Naive thymus-derived CD4-positive, alpha-beta T cell (primary cell): ENCODE data around the gene OSBPL9. TPM values are rescaled to one million over a fixed set of nuclear protein-coding genes. Genes with fewer than 3 reads are reported as not detected.
"Not testable (repeated sequence)": the region's sequence is repeated elsewhere in the genome, so short reads cannot be mapped to it uniquely, and the experiment has no call there.

Source experiments
- ATAC-seq: fragments of 150-1000 bp; cut with Tn5 transposase; 2 replicates; pipeline ENCODE4 v1.10.0; 2021; ENCODE audit warnings: mild to moderate bottlenecking, moderate library complexity
- CTCF ChIA-PET: fragments of 350-600 bp; sonication (Branson Sonifier 250); formaldehyde crosslinking; loops from one replicate; lab custom pipeline; 2021; ENCODE audit warnings: antibody characterized with exemption; lab: Charles Lee
- POLR2A ChIA-PET: fragments of 350-600 bp; sonication (Branson Sonifier 250); formaldehyde crosslinking; loops from one replicate; lab custom pipeline; 2021; ENCODE audit warnings: antibody characterized with exemption, inconsistent platforms; lab: Charles Lee
- DNase-seq, 9 donors: peaks; one replicate each; pipeline versions ENCODE4 v3.0.0 to v3.0.0-alpha.2; 2020 to 2022; ENCODE audit warnings: mixed read lengths in 1 of 9
- H3K27ac ChIP-seq: one replicate; pipeline ENCODE4 v1.7.0; 2013; ENCODE audit warnings: mild to moderate bottlenecking, low read depth, low read length, moderate library complexity
- H3K27me3 ChIP-seq, 2 donors: one replicate each; pipeline ENCODE4 v1.7.0; 2013; ENCODE audit warnings: low read length in 2 of 2, mild to moderate bottlenecking in 2 of 2, moderate library complexity in 2 of 2; ENCODE audit not compliant: control insufficient read depth in 2 of 2, insufficient read depth in 2 of 2
- H3K36me3 ChIP-seq, 3 experiments: 1 replicate in 2 of 3; 2 replicates in 1 of 3; pipeline ENCODE4 v1.7.0; 2013; ENCODE audit warnings: low read length in 3 of 3, mild to moderate bottlenecking in 3 of 3, moderate library complexity in 1 of 3; ENCODE audit not compliant: insufficient read depth in 3 of 3, control insufficient read depth in 2 of 3
- H3K4me1 ChIP-seq, 2 donors: one replicate each; pipeline ENCODE4 v1.7.0; 2013; ENCODE audit warnings: low read length in 2 of 2, mild to moderate bottlenecking in 2 of 2, moderate library complexity in 1 of 2; ENCODE audit not compliant: control insufficient read depth in 2 of 2, insufficient read depth in 2 of 2
- H3K4me3 ChIP-seq: 2 replicates; pipeline ENCODE4 v1.7.0; 2013; ENCODE audit warnings: mild to moderate bottlenecking, low read length
- H3K9me3 ChIP-seq, 3 experiments: 1 replicate in 2 of 3; 2 replicates in 1 of 3; pipeline ENCODE4 v1.7.0; 2013; ENCODE audit warnings: low read length in 3 of 3; ENCODE audit not compliant: control insufficient read depth in 2 of 3
- H3K27ac Mint-ChIP-seq, 9 donors: one replicate each; pipeline ENCODE4 v1.8.0; 2020 to 2022; ENCODE audit warnings: mixed read lengths in 9 of 9, mild to moderate bottlenecking in 8 of 9, moderate library complexity in 5 of 9, inconsistent platforms in 2 of 9
- H3K27me3 Mint-ChIP-seq, 5 donors: one replicate each; pipeline ENCODE4 v1.8.0; 2021 to 2022; ENCODE audit warnings: mixed read lengths in 5 of 5, mild to moderate bottlenecking in 1 of 5
- H3K36me3 Mint-ChIP-seq, 5 donors: one replicate each; pipeline ENCODE4 v1.8.0; 2020 to 2022; ENCODE audit warnings: mixed read lengths in 5 of 5, mild to moderate bottlenecking in 3 of 5, inconsistent platforms in 1 of 5
- H3K4me1 Mint-ChIP-seq, 7 donors: one replicate each; pipeline ENCODE4 v1.8.0; 2020 to 2022; ENCODE audit warnings: mixed read lengths in 7 of 7, mild to moderate bottlenecking in 3 of 7, inconsistent platforms in 1 of 7
- H3K4me3 Mint-ChIP-seq, 10 donors: one replicate each; pipeline ENCODE4 v1.8.0; 2020 to 2022; ENCODE audit warnings: mild to moderate bottlenecking in 10 of 10, mixed read lengths in 10 of 10, moderate library complexity in 6 of 10, inconsistent platforms in 2 of 10
- H3K9me3 Mint-ChIP-seq, 11 donors: one replicate each; pipeline ENCODE4 v1.8.0; 2020 to 2022; ENCODE audit warnings: mixed read lengths in 11 of 11, mild to moderate bottlenecking in 4 of 11, inconsistent platforms in 1 of 11, moderate library complexity in 1 of 11
- intact Hi-C, 2 donors: fragments of 100-400 bp; cut with micrococcal nuclease; formaldehyde crosslinking; loops; one replicate each; pipeline ENCODE4 v1.15.1; 2023
- polyA plus RNA-seq, 2 donors: library from polyadenylated mRNA; unstranded; fragments of 300-500 nt; fragmentation: Illumina TruSeq; gene quantifications; one replicate each; pipeline ENCODE4 v1.2.3, GENCODE V29; 2021
- total RNA-seq, 6 experiments: library from RNA in 5 of 6; stranded (reverse) in 5 of 6; gene quantifications; 1 replicate in 5 of 6; 2 replicates in 1 of 6; pipeline ENCODE4 v1.2.3 and lab custom pipeline; 2021 to 2026

Gene OSBPL9
- total and polyA plus RNA-seq, 7 experiments from 2014 or later, result 44.5 to 63.2 (median 46.6) TPM

DNA sequence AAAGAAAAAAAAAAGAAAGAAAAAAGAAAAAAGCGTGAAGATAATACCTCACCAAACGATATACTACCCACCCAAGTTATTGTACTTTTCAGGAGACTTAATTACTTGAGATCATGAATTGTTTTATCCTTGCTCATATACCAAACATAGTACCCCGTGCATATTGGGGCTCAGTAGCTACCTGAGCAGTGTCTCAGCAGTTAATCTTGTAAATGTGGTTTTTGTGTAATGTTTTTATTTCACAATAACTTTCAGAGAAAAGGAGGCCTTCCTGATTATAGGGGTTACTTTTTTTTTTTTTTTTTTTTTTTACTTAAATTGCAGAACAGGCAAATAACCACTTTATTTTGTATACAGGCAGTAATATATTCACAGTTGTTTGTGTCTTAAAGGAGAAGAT lies 80.3 kb downstream of the OSBPL9 start:
- no peak overlapping the region for H3K4me3 ChIP-seq
- Mint-ChIP-seq H3K36me3 (peaks cover 0 to 14% (median 5%) of the 10 kb centered on the region in 5 donors), H3K9me3 (peaks cover 0 to 3% (median 0%) of the 10 kb centered on the region in 11 donors), H3K27me3 (peaks cover 0 to 3% (median 0%) of the 10 kb centered on the region in 5 donors), H3K27ac (no peak overlapping the region), H3K4me1 (peaks cover 0 to 22% (median 8%) of the 10 kb centered on the region in 7 donors), H3K4me3 (no peak overlapping the region)
- no peaks in the 10 kb centered on the region for H3K27me3 ChIP-seq
- intact Hi-C loops, result no loop called here
- H3K36me3 ChIP-seq, result no peaks in the 10 kb centered on the region
- POLR2A ChIA-PET, result no interaction called here
- no peak overlapping the region for H3K27ac ChIP-seq
- H3K4me1 ChIP-seq, result no peaks in the 10 kb centered on the region
- CTCF ChIA-PET, result no interaction called here
- H3K9me3 ChIP-seq, result no peaks in the 10 kb centered on the region
- DNase-seq (no peak), ATAC-seq (no peak)

DNA sequence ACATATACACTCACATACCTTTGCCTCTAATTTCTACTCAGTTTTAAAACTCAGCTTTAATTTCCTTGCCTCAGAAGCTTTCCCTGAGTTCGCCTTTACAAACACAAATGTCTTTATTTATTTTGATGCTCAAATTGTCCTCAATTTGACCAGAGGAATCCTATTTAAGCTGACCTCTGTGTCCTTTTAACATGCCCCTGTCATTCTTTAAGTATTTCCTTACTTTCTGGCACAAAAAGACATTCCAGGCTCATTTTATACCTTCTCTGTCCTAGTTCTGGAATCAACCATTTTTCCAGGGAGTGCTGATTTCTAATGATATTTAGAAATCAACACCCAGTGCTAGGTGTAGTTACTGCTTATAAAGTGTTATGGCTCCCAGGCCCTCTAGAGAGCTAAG lies 82.5 kb downstream of the OSBPL9 start:
- POLR2A ChIA-PET, result no interaction called here
- CTCF ChIA-PET, result no interaction called here
- intact Hi-C loops, result no loop called here
- Histone ChIP-seq H3K9me3 (no peaks in the 10 kb centered on the region), H3K36me3 (no peaks in the 10 kb centered on the region), H3K27ac (no peak overlapping the region), H3K4me3 (no peak overlapping the region), H3K27me3 (no peaks in the 10 kb centered on the region), H3K4me1 (no peaks in the 10 kb centered on the region)
- H3K4me1 Mint-ChIP-seq, result peaks cover 0 to 21% (median 13%) of the 10 kb centered on the region in 7 donors
- H3K27me3 Mint-ChIP-seq, result peaks cover 0 to 3% (median 0%) of the 10 kb centered on the region in 5 donors
- peaks cover 0 to 14% (median 5%) of the 10 kb centered on the region in 5 donors for H3K36me3 Mint-ChIP-seq
- no peak overlapping the region for H3K4me3 Mint-ChIP-seq
- no peak overlapping the region for H3K27ac Mint-ChIP-seq
- DNase-seq (no peak), ATAC-seq (no peak)
- H3K9me3 Mint-ChIP-seq, result peaks cover 0 to 4% (median 0%) of the 10 kb centered on the region in 11 donors

DNA sequence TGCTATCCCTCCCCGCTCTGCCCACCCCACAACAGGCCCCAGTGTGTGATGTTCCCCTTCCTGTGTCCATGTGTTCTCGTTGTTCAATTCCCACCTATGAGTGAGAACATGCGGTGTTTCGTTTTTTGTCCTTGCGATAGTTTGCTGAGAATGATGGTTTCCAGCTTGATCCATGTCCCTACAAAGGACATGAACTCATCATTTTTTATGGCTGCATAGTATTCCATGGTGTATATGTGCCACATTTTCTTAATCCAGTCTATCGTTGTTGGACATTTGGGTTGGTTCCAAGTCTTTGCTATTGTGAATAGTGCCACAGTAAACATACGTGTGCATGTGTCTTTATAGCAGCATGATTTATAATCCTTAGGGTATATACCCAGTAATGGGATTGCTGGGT lies 84.9 kb downstream of the OSBPL9 start:
- POLR2A ChIA-PET, H3K27me3 ChIP-seq, H3K9me3 ChIP-seq, H3K27me3 Mint-ChIP-seq, H3K4me1 ChIP-seq, H3K27ac Mint-ChIP-seq, ATAC-seq, H3K9me3 Mint-ChIP-seq, H3K27ac ChIP-seq, CTCF ChIA-PET, H3K4me3 ChIP-seq, intact Hi-C loops, H3K4me3 Mint-ChIP-seq, DNase-seq, H3K36me3 ChIP-seq: not testable (repeated sequence)
- Mint-ChIP-seq H3K36me3 (peaks cover 0 to 14% (median 5%) of the 10 kb centered on the region in 5 donors), H3K4me1 (peaks cover 0 to 14% (median 9%) of the 10 kb centered on the region in 7 donors)

DNA sequence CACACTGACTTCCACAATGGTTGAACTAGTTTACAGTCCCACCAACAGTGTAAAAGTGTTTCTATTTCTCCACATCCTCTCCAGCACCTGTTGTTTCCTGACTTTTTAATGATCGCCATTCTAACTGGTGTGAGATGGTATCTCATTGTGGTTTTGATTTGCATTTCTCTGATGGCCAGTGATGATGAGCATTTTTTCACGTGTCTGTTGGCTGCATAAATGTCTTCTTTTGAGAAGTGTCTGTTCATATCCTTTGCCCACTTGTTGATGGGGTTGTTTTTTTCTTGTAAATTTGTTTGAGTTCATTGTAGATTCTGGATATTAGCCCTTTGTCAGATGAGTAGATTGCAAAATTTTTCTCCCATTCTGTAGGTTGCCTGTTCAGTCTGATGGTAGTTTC lies 85.3 kb downstream of the OSBPL9 start:
- ATAC-seq, H3K36me3 ChIP-seq, H3K27me3 Mint-ChIP-seq, H3K9me3 ChIP-seq, DNase-seq, H3K27ac Mint-ChIP-seq, H3K9me3 Mint-ChIP-seq, H3K27ac ChIP-seq, H3K4me3 Mint-ChIP-seq, H3K4me1 ChIP-seq, POLR2A ChIA-PET, H3K27me3 ChIP-seq, H3K4me3 ChIP-seq, intact Hi-C loops: not testable (repeated sequence)
- H3K36me3 Mint-ChIP-seq, result peaks cover 0 to 18% (median 5%) of the 10 kb centered on the region in 5 donors
- CTCF ChIA-PET, result interaction anchor here (0.6 kb wide), 1 partner anchor 67 kb away, joined by 4 read pairs; no protein-coding TSS in a partner anchor
- H3K4me1 Mint-ChIP-seq, result peaks cover 0 to 19% (median 9%) of the 10 kb centered on the region in 7 donors

DNA sequence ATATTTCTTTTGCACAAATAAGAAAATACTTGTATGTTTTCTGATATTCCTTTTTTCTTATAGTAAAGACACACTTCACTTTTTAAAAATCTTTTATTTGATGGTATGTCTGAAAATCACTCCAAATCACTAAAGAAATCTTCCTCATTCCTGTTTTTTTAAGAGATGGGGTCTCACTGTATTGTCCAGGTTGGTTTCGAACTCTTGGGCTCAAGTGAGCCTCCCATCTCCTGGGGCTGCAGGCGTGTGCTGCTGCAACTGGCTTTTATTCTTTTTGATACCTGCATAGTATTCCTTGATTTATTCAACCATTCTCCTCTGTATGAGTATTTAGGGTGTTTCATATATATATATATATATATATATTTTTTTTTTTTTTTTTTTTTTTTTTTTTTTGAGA lies 88.1 kb downstream of the OSBPL9 start:
- CTCF ChIA-PET, result no interaction called here
- Histone ChIP-seq H3K9me3 (no peaks in the 10 kb centered on the region), H3K4me3 (no peak overlapping the region), H3K27ac (no peak overlapping the region), H3K27me3 (no peaks in the 10 kb centered on the region), H3K4me1 (no peaks in the 10 kb centered on the region), H3K36me3 (no peaks in the 10 kb centered on the region)
- intact Hi-C loops, result no loop called here
- peaks cover 0 to 16% (median 5%) of the 10 kb centered on the region in 5 donors for H3K36me3 Mint-ChIP-seq
- POLR2A ChIA-PET, result interaction anchor here (0.8 kb wide), 1 partner anchor 13 kb away, joined by 3 read pairs; no protein-coding TSS in a partner anchor
- peaks cover 0 to 4% (median 0%) of the 10 kb centered on the region in 11 donors for H3K9me3 Mint-ChIP-seq
- ATAC-seq (no peak), DNase-seq (no peak)
- peaks cover 0 to 3% (median 0%) of the 10 kb centered on the region in 5 donors for H3K27me3 Mint-ChIP-seq
- H3K27ac Mint-ChIP-seq, result no peak overlapping the region
- no peak overlapping the region for H3K4me3 Mint-ChIP-seq
- peaks cover 0 to 15% (median 9%) of the 10 kb centered on the region in 7 donors for H3K4me1 Mint-ChIP-seq

DNA sequence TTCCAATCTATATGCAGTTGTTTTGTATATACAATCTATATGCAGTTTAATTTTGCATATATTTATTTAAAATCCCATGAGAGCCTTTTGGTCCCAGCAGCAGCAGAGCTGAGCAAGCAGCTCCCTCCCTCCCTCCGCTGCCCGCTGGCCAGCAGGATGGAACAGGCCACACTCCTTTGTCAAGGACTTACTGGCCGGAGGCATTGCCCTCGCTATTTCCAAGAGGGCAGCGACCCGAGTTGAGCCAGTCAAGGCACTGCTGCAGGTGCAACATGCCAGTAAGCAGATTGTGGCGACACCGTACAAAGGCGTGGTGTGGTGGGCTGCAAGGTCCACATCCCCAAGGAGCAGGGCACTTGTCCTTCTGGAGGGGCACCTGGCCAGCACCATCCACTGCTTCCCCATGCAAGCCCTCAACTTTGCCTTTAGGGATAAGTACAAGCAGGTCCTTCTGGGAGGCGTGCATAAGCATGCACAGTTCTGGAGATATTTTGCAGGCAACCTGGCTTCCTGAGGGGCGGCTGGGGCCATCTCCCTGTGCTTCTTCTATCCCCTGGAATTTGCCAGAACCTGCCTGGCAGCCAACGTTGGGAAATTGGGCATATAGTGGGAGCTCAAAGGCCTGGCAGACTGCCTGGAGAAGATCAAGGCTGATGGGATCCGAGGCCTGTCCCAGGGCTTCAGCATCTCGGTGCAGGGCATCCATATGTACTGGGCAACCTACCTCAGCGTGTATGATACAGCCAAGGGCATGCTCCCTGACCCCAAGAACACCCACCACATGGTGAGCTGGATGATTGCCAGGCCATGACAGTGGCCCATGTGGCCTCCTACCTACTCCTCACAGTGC lies 92.2 kb downstream of the OSBPL9 start:
- CTCF ChIA-PET, result interaction anchor here (0.8 kb wide), 1 partner anchor 10 kb away, joined by 4 read pairs; no protein-coding TSS in a partner anchor
- Mint-ChIP-seq H3K9me3 (peaks cover 0 to 7% (median 1%) of the 10 kb centered on the region in 11 donors), H3K27me3 (no peaks in the 10 kb centered on the region), H3K36me3 (peaks cover 0 to 11% (median 8%) of the 10 kb centered on the region in 5 donors), H3K4me1 (peaks cover 0 to 13% (median 7%) of the 10 kb centered on the region in 7 donors), H3K4me3 (no peak overlapping the region), H3K27ac (no peak overlapping the region)
- POLR2A ChIA-PET, result no interaction called here
- no peaks in the 10 kb centered on the region for H3K36me3 ChIP-seq
- H3K4me1 ChIP-seq, result no peaks in the 10 kb centered on the region
- H3K27me3 ChIP-seq, result no peaks in the 10 kb centered on the region
- DNase-seq (no peak), ATAC-seq (no peak)
- no peak overlapping the region for H3K27ac ChIP-seq
- intact Hi-C loops, result no loop called here
- no peaks in the 10 kb centered on the region for H3K9me3 ChIP-seq
- H3K4me3 ChIP-seq, result no peak overlapping the region
